Measurements from ENCODE around the gene PLAC1. TPM values are rescaled to one million over a fixed set of nuclear protein-coding genes. Genes with fewer than 3 reads are reported as not detected.

Gene PLAC1
- polyA plus RNA-seq, 1 experiment: 0.43 TPM

GRCh38 chrX:134633832-134634231 is 24.4 kb downstream of the PLAC1 start:
- DNase-seq (ENCODE audit: low read depth): no peak
- ChIA-PET CTCF (no interaction called here), POLR2A (no interaction called here)
- Histone ChIP-seq H3K4me3 (ENCODE audit: low read depth, low read length) (no peak overlapping the region), H3K27me3 (ENCODE audit: control insufficient read depth, insufficient read depth, low read length) (no peaks in the 10 kb centered on the region), H3K36me3 (ENCODE audit: control insufficient read depth, insufficient read depth, low read length) (no peaks in the 10 kb centered on the region)
- TF ChIP-seq CTCF (IDR thresholded peaks at IDR 0.05; ENCODE audit: insufficient read depth, low read depth, low read length): no peak

DNA sequence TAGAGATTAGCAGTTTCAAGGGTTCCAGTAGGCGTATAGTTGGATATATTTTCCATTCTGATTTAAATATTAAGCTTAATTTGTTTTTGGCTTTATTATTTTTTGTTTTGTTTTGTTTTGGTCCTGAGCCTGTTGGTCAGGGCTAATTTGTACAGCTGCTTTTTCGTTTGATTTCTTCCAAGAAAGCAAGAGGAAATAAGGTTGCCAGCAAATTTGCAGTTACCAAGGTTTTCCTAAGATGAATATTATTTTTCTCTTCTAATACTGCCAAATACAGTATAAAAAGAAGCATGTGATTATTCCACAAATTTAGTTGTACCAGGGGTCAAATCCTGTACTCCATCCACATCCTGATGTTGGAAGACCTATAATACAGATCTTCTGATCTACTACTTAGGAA is 24.9 kb downstream of the PLAC1 start:
- no peaks in the 10 kb centered on the region for H3K27me3 ChIP-seq (ENCODE audit: control insufficient read depth, insufficient read depth, low read length)
- CTCF ChIA-PET: no interaction called here
- no peak overlapping the region for H3K4me3 ChIP-seq (ENCODE audit: low read depth, low read length)
- DNase-seq (ENCODE audit: low read depth): no peak
- TF ChIP-seq CTCF (IDR thresholded peaks at IDR 0.05; ENCODE audit: insufficient read depth, low read depth, low read length): no peak
- no peaks in the 10 kb centered on the region for H3K36me3 ChIP-seq (ENCODE audit: control insufficient read depth, insufficient read depth, low read length)
- POLR2A ChIA-PET: no interaction called here

- no peak for DNase-seq (ENCODE audit: low read depth)
- ChIA-PET CTCF (interaction anchor here (0.8 to 1.6 kb wide), 2 partner anchors 10 to 28 kb away, joined by 5 to 7 read pairs; no protein-coding TSS in a partner anchor), POLR2A (interaction anchor here (1.2 kb wide), 1 partner anchor 38 kb away, joined by 5 read pairs; no protein-coding TSS in a partner anchor)
Measured at GRCh38 chrX:134632355-134632754, 25.9 kb downstream of the PLAC1 start.

DNA sequence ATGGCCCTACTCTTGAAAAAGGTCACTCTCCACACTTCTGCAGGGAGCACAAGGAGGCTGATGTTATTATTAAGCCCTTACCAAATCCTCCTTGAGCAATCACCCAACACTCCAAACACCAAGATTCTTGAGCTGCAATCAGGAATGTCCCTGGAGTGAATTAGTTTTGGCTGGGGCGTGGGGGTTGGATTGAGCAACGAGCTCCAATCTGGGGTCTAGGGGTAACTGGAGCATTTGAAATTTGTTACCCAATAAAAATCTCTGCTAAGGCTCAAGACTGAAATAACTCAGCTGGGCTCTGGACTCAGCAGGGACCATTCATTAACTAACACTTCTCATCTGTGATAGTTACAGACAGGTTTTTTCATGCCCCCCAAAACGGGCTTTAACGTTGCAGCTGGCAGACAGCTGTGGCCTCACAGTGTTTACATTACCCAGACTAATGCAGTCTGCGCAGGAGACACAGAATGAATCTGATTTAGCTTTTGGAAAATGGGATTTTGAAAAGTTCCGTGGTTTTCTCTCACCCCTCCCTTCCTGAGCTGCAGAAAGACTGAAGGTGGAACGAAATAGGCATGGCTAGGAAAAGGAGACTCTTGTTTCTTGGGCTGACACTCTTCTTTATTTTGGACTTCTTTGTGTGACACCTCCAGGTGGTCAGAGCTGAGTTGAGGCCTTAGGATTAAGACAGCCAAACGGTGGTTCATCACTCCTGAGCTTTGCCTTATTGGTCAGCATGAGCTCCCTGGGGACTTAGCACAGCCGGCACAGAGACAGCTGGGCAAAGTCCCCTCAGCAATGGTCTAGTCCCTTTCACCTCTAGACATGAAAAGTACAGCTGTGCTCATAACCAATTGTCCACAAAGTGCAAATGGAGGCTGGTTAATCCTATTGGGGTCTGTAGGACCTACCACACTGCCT is 26.6 kb downstream of the PLAC1 start:
- peak; percentile 60 for DNase-seq (ENCODE audit: low read depth)
- CTCF ChIA-PET: interaction anchor here (0.8 to 1.6 kb wide), 2 partner anchors 10 to 28 kb away, joined by 5 to 7 read pairs; no protein-coding TSS in a partner anchor

More at GRCh38 chrX:134632355-134632754, 25.9 kb downstream of the PLAC1 start:
- Histone ChIP-seq H3K27me3 (ENCODE audit: control insufficient read depth, insufficient read depth, low read length) (no peaks in the 10 kb centered on the region), H3K36me3 (ENCODE audit: control insufficient read depth, insufficient read depth, low read length) (no peaks in the 10 kb centered on the region), H3K4me3 (ENCODE audit: low read depth, low read length) (no peak overlapping the region)
- no peak for TF ChIP-seq CTCF (IDR thresholded peaks at IDR 0.05; ENCODE audit: insufficient read depth, low read depth, low read length)

More for the DNA sequence above, 26.6 kb downstream of the PLAC1 start:
- Histone ChIP-seq H3K4me3 (ENCODE audit: low read depth, low read length) (no peak overlapping the region), H3K36me3 (ENCODE audit: control insufficient read depth, insufficient read depth, low read length) (no peaks in the 10 kb centered on the region), H3K27me3 (ENCODE audit: control insufficient read depth, insufficient read depth, low read length) (no peaks in the 10 kb centered on the region)
- POLR2A ChIA-PET: interaction anchor here (0.7 to 1.2 kb wide), 2 partner anchors 39 to 130 kb away, joined by 3 to 5 read pairs; no protein-coding TSS in a partner anchor
- no peak for TF ChIP-seq CTCF (IDR thresholded peaks at IDR 0.05; ENCODE audit: insufficient read depth, low read depth, low read length)
